Tibial nerve (tissue), 3 donors: ENCODE results near the gene SESN2.

Experiments used
- CTCF ChIP-seq, 5 experiments: fragments of 200-600 bp in 3 of 5; fragments of 450-650 bp in 2 of 5; sonication (generic) in 3 of 5; IDR thresholded peaks; one replicate each; pipeline ENCODE4 v1.5.1; 2016 to 2019; ENCODE audit warnings: antibody characterized with exemption in 5 of 5, mild to moderate bottlenecking in 3 of 5, moderate library complexity in 2 of 5
- POLR2A ChIP-seq, 2 donors: fragments of 450-650 bp; IDR thresholded peaks; one replicate each; pipeline ENCODE4 v1.6.1; 2017; ENCODE audit warnings: antibody characterized with exemption in 2 of 2, mild to moderate bottlenecking in 2 of 2, moderate library complexity in 2 of 2

- TF ChIP-seq POLR2A (IDR thresholded peaks at IDR 0.05) (no peak), CTCF (IDR thresholded peaks at IDR 0.05) (no peak)
Measured at GRCh38 chr1:28233264-28233606, 26.1 kb upstream of the SESN2 start.
